Activated CD4-positive, alpha-beta T cell treated with anti-CD3 and anti-CD28 coated beads, Interleukin-2, Interleukin-4, amounts not matched to agents 100 ng/mL and 50 ng/mL, durations not matched to agents 16 hours and 8 hours (primary cell): Measurements from ENCODE around the gene NCAN.
"Not testable (repeated sequence)": the region's sequence is repeated elsewhere in the genome, so short reads cannot be mapped to it uniquely, and the experiment has no call there.

Experiments used
- DNase-seq: peaks from one replicate; pipeline ENCODE4 v3.0.0-alpha.2; 2020; ENCODE audit warnings: low spot score

NCAN gene

GRCh38 chr19:19193926-19194325 is 17.8 kb upstream of the NCAN start:
- DNase-seq = no peak

DNA sequence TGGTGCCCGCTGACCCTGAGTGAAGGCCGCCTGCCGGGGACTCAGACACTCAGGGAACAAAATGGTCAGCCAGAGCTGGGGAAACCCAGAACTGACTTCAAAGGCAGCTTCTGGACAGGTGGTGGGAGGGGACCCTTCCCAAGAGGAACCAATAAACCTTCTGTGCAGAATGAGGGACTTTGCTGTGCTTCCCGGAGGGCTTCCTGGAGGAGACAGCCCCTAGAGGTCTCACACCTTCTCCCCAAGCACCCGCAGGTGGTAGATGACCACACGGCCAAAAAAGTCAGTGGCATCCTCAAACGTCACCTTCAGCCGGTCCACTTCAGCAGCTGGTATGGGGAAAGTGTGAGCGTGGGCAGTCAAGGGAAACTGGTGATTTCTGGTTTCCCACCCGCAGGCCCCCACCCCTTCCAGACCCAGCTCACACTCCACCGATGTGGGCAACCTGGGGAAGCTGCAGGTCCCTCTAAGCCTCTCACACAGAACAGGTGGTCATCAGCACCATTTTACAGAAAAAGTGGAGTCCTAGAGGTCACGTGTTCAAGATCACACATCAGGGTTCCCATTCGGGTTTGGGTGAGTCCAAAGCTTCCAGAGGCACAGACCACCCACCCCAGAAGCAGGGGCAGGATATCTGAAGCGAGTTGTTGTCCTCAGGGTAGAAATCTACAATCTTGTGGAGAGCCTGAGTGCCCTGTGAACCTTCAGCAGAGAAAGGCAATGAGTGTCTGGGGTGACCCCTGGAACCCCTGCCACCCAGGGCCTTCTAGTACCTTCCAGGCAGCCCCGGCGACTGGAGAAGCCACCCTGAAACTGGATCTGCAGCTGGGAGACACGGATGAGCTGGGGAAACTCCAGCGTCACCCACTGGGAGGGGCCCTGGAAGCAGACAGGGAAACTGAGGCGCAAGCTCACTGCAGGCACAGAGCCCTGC is 9.8 kb upstream of the NCAN start:
- DNase-seq = no peak

DNA sequence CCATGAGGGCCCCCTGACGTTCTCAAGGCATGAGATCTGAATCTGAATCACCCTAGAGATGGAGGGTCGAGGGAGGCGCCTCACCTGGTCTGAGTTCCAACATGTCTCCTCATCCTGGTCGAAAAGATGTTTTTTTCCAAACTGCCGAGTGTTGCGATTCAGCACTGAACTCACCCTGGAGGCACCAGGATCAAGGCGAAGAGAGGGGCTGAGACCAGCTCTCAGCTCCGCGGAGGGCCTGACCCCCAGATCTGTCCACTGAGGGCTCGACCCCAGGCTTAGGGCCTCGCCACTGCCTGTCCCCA is 9.1 kb upstream of the NCAN start:
- DNase-seq = no peak

- peak; percentile 93 for DNase-seq
These were observed 8.5 kb upstream of the NCAN start, which contains the start of gene NR2C2AP for GRCh38 chr19:19203012-19203856. Gene NR2C2AP, minus strand, starts transcription at chr19:19203414. Its CDS starts 354 bp downstream, at chr19:19203060.

DNA sequence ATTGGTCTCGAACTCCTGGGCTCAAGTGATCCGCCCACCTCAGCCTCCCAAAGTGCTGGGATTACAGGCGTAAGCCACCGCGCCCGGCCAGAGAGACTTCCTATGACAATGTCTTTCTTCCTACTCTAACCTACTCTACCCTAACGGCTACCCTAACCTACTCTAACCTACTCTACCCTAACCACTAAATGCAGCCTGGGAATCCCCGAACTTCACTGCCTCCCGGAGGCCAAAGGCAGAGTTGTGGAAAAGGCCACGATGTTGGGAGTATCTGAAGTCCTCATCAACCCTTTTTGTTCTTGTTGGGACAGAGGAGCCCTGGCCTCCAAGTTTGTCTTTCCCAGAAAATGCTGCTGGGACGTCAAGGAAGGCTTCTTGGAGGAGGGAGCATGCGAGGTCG is 7.6 kb upstream of the NCAN start:
- DNase-seq = no peak

GRCh38 chr19:19205416-19206410 is 6.0 kb upstream of the NCAN start:
- DNase-seq = no peak

GRCh38 chr19:19206938-19207337 is 4.8 kb upstream of the NCAN start:
- no peak for DNase-seq

GRCh38 chr19:19207637-19208572 is 3.9 kb upstream of the NCAN start:
- DNase-seq = no peak

DNA sequence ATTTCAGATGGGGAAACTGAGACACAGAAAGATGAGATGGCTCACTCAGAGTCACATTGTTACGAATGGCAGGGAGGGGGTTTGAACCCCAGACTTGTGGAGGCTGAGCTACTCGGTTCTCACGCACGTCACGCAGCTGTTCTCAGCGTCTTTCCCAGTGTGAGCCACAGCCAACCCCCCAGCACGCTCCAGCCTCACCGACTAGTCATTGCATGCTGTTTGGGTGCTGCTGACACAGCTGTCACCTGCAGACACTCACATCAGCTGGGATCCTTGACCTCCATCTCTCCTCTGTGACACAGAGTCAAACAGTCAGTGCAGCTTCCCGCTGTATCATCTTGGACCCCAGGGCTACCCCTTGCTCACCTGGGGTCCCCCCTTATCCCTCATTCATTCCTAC is 2.4 kb upstream of the NCAN start:
- DNase-seq = no peak

DNA sequence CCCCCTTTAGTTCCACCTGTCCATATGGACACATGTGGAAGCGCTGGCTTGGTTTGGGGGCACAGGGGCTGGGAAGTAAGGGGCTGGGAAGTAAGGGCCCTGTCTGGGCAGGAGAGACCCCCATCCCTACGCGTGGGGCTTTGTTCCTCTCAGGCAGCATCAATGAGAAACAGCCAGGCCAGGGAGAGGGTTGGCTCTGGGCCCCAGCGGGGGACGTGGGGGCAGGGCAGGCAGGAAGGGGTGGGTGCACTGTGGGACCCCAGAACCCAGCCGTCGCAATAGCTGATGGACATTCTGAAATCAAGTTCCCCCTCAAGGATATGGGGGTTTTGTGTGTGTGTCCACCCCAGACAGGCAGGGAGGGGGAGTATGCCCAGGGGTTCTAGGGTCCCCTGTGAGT is 1.2 kb downstream of the NCAN start:
- DNase-seq = no peak

DNA sequence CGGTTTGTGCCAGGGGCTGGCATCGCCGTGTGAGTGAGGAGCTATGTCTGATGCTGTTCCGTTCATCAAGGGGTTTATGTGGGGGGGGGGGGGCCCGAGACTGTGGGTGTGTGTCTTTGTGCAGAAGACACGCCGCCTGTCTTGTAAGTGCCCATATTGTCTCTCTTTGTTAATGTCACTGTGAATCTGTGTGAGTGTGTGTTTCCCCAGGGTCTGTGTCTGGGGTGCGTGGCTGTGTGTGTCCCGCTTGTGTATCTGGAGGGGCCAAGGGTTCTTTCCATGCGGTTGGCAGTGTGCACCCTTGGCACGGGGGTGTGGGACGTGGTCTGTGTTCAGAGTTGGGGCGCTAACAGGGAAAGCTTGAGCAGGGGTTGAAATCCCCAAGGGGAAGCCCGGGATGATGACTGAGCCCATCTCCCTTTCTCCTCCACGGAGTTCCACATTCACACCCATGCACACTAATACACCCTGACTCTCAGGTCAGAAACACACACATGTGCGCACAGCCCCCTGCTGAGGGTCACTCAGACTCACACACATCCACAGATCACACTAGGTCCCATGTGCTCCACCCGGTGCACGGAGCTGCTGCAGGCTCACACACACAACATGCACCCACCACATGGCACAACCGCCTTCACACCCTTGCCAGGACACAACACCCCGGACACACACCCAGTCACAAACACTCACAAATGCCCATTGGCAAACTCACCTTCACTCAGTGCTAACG is 1.8 kb downstream of the NCAN start:
- DNase-seq = no peak

- no peak for DNase-seq
These were observed 2.4 kb downstream of the NCAN start for GRCh38 chr19:19214159-19214490.

DNA sequence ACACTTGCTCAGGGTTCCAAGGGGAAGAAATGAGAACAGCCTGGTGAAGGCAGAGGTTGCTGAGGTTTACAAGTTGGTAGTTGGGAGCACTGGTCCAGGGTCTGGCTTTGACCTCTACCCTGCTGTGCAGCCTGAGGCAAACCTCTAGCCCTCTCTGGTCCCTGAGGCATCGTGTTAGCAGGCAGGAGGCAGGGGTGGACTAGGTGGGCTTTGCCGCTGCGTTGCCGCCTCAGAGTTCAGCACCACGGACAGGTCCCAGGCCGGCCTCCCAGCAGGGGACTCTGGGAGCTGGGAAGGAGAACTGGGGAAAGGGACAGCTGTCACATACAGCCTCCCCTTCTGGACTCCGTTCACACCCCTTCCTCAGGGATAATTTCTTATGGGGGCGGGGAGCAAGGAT is 3.1 kb downstream of the NCAN start:
- no peak for DNase-seq

- DNase-seq = no peak
These were observed 4.0 kb downstream of the NCAN start for GRCh38 chr19:19215792-19216191.

GRCh38 chr19:19217099-19217498 is 5.3 kb downstream of the NCAN start:
- DNase-seq = peak; percentile 6

DNA sequence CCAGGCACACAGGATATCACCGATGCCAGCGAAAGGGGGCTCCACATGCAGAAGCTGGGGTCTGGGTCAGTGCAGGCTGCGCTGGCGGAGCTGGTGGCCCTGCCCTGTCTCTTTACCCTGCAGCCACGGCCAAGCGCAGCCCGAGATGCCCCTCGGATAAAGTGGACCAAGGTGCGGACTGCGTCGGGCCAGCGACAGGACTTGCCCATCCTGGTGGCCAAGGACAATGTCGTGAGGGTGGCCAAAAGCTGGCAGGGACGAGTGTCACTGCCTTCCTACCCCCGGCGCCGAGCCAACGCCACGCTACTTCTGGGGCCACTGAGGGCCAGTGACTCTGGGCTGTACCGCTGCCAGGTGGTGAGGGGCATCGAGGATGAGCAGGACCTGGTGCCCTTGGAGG is 7.2 kb downstream of the NCAN start:
- no peak for DNase-seq

- DNase-seq = not testable (repeated sequence)
These were observed 9.2 kb downstream of the NCAN start for GRCh38 chr19:19221000-19221399.

DNA sequence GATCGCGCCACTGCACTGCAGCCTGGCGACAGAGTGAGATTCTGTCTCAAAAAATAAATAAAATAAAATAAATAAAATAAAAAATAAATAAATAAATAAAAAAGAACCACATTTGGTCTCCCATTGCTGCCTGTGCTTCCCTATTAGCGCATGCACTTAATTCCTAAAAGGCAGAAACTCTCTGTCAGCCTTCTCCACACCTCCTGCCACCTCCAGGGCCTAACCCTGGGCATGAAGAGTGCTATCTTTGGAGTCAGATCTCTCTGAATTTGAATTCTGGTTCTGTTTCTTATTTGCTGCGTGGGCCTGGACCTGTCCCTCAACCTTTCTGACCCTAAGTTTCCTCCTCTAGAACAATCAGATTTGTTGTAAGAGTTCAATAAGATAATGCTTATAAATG is 11.3 kb downstream of the NCAN start:
- no peak for DNase-seq

DNA sequence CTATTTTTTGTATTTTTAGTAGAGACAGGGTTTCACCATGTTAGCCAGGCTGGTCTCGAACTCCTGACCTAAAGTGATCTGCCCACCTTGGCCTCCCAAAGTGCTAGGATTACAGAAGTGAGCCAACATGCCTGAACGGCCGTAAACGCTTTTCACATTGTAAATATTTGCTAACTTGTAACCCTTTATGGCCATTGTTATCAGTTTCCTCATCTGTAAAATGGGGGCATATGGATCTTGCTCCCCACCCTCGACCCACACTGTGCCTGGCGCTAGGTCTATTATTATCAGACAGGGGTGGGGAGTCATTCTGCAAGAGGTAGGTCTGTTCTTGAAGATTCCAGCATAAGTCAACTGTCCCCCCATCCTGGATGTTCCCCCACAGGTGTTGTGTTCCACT is 11.9 kb downstream of the NCAN start:
- no peak for DNase-seq

- DNase-seq = no peak
These were observed 12.5 kb downstream of the NCAN start for GRCh38 chr19:19224150-19224851.
